Panc1 (cell line): ENCODE data around the gene DAB1.

Experiments
- CTCF ChIP-seq: fragments of 450-650 bp; IDR thresholded peaks from 2 replicates; pipeline ENCODE4 v1.5.1; 2017; ENCODE audit warnings: mild to moderate bottlenecking
- POLR2AphosphoS5 ChIP-seq: IDR thresholded peaks from 2 replicates; pipeline ENCODE4 v1.6.1; 2012; ENCODE audit warnings: mild to moderate bottlenecking, low read depth, low read length, moderate library complexity
- REST ChIP-seq, 2 experiments: IDR thresholded peaks; 2 replicates each; pipeline ENCODE4 v1.6.1; 2011 to 2012; ENCODE audit warnings: low read depth in 2 of 2, control low read depth in 1 of 2, low read length in 1 of 2, mild to moderate bottlenecking in 1 of 2, moderate library complexity in 1 of 2; ENCODE audit not compliant: insufficient read depth in 1 of 2

- TF ChIP-seq REST (IDR thresholded peaks at IDR 0.05; ENCODE audit: insufficient read depth in 1 of 2, low read depth in 2 of 2, low read length in 1 of 2) (no peak), POLR2AphosphoS5 (no peak), CTCF (no peak)
Observed at GRCh38 chr1:57319791-57320190, 104.1 kb downstream of the DAB1 start.
